HepG2 (cell line): ENCODE measurements around the gene ZNF177. TPM values are rescaled to one million over a fixed set of nuclear protein-coding genes. Genes with fewer than 3 reads are reported as not detected.

Experiments
- ATAC-seq: fragments of 200-7000 bp; cut with Tn5 transposase; 3 replicates; pipeline ENCODE4 v1.9.1; 2020; ENCODE audit warnings: mild to moderate bottlenecking, moderate library complexity
- Bru-seq: library from RNA; stranded (reverse); fragments of 400-500 nt; gene quantifications from one replicate; lab custom pipeline; 2021; lab: Mats Ljungman, UMichigan
- BruChase-seq, 2 experiments: library from RNA; stranded (reverse); fragments of 400-500 nt; gene quantifications; one replicate each; lab custom pipeline; 2021; lab: Mats Ljungman, UMichigan
- BruUV-seq: library from RNA; stranded (reverse); fragments of 400-500 nt; replicated peaks from 2 replicates; lab custom pipeline; 2021; lab: Mats Ljungman, UMichigan
- CTCF ChIA-PET: fragments of 300-600 bp; formaldehyde crosslinking; extraction: SDS; loops from one replicate; lab custom pipeline; 2021; ENCODE audit warnings: low total read pairs, inconsistent platforms, low intra/inter-chr PET ratio; lab: Yijun Ruan, JAX
- POLR2A ChIA-PET: fragments of 350-600 bp; sonication (Branson Sonifier 250); formaldehyde crosslinking; loops from one replicate; lab custom pipeline; 2020; ENCODE audit warnings: antibody characterized with exemption, inconsistent platforms; lab: Yijun Ruan, JAX
- DNase-seq: peaks from one replicate; pipeline ENCODE4 v3.0.0-alpha.2; 2015; ENCODE audit warnings: low spot score
- FAIRE-seq: peaks from 3 replicates; lab custom pipeline; 2011; peaks lifted over from hg19 to GRCh38; lab: Jason Lieb, UNC
- H2AFZ ChIP-seq: one replicate; pipeline ENCODE4 v1.6.1; 2011; ENCODE audit warnings: low read length, inconsistent platforms
- H3K27ac ChIP-seq: fragments of 300-600 bp; 3 replicates; pipeline ENCODE4 v1.8.0; 2011; ENCODE audit warnings: mixed run types, mild to moderate bottlenecking, mixed read lengths, low read length, inconsistent platforms; ENCODE audit not compliant: insufficient read depth; ENCODE audit errors: extremely low read length
- H3K27me3 ChIP-seq, 2 experiments: fragments of 200-600 bp in 1 of 2; 2 replicates in 1 of 2; 3 replicates in 1 of 2; pipeline versions ENCODE4 v1.6.0 to v1.8.0; 2011; ENCODE audit warnings: low read length in 2 of 2, mild to moderate bottlenecking in 2 of 2, moderate library complexity in 2 of 2, inconsistent platforms in 1 of 2; ENCODE audit not compliant: insufficient read depth in 2 of 2, control insufficient read depth in 1 of 2
- H3K36me3 ChIP-seq, 2 experiments: fragments of 200-600 bp in 1 of 2; replicated peaks in 1 of 2; 2 replicates in 1 of 2; 3 replicates in 1 of 2; pipeline versions ENCODE4 v1.5.1 to v1.8.0; 2011; ENCODE audit warnings: low read length in 2 of 2, inconsistent platforms in 1 of 2; ENCODE audit not compliant: insufficient read depth in 2 of 2, control insufficient read depth in 1 of 2
- H3K4me1 ChIP-seq: 2 replicates; pipeline ENCODE4 v1.5.1; 2012; ENCODE audit warnings: low read length, inconsistent platforms; ENCODE audit not compliant: insufficient read depth
- H3K4me2 ChIP-seq: 2 replicates; pipeline ENCODE4 v1.6.0; 2011; ENCODE audit warnings: low read depth, low read length, inconsistent platforms
- H3K4me3 ChIP-seq, 3 experiments: fragments of 200-600 bp in 1 of 3; sonication (generic), shearing (Covaris generic) in 1 of 3; replicated peaks in 1 of 3; 2 replicates each; pipeline ENCODE4 v1.5.1; 2011 to 2016; ENCODE audit warnings: low read length in 3 of 3, inconsistent platforms in 2 of 3, low read depth in 2 of 3, mild to moderate bottlenecking in 2 of 3, control low read depth in 1 of 3, mixed read lengths in 1 of 3; ENCODE audit not compliant: insufficient read depth in 1 of 3
- H3K79me2 ChIP-seq: one replicate; pipeline ENCODE4 v1.6.1; 2011; ENCODE audit warnings: low read length, inconsistent platforms; ENCODE audit not compliant: insufficient read depth
- H3K9ac ChIP-seq: 2 replicates; pipeline ENCODE4 v1.6.0; 2011; ENCODE audit warnings: mild to moderate bottlenecking, low read depth, low read length, inconsistent platforms; ENCODE audit not compliant: insufficient read depth
- H3K9me3 ChIP-seq: 2 replicates; pipeline ENCODE4 v1.5.1; 2012; ENCODE audit warnings: mild to moderate bottlenecking, low read length
- H4K20me1 ChIP-seq: 2 replicates; pipeline ENCODE4 v1.6.0; 2011; ENCODE audit warnings: inconsistent platforms, mild to moderate bottlenecking, low read length, moderate library complexity; ENCODE audit not compliant: insufficient read depth
- CENPBD1 ChIP-seq: sonication (generic); formaldehyde crosslinking; IDR thresholded peaks from 2 replicates; pipeline ENCODE4 v1.8.0; 2022; ENCODE audit warnings: missing genetic modification reagents, low read depth, mild to moderate bottlenecking, borderline replicate concordance
- DNMT1 ChIP-seq: sonication (generic); formaldehyde crosslinking; IDR thresholded peaks from 2 replicates; pipeline ENCODE4 v1.5.1; 2020; ENCODE audit warnings: mild to moderate bottlenecking, missing genetic modification reagents
- MAX ChIP-seq: IDR thresholded peaks from 2 replicates; pipeline ENCODE4 v1.6.1; 2012; ENCODE audit warnings: inconsistent platforms
- MBNL3 ChIP-seq: fragments of 250-450 bp; sonication (Bioruptor Pico); conservative IDR thresholded peaks from 2 replicates; pipeline ENCODE4 v1.8.0; 2022; ENCODE audit warnings: mild to moderate bottlenecking, inconsistent platforms
- NCOA1 ChIP-seq: sonication (generic); formaldehyde crosslinking; IDR thresholded peaks from 2 replicates; pipeline ENCODE4 v1.9.0; 2021; ENCODE audit warnings: missing genetic modification reagents
- RBM39 ChIP-seq: fragments of 200-400 bp; formaldehyde crosslinking; IDR thresholded peaks from one replicate; pipeline ENCODE4 v1.6.1; 2018; ENCODE audit warnings: antibody characterized with exemption, mild to moderate bottlenecking, low read depth, low read length; ENCODE audit not compliant: poor library complexity, severe bottlenecking
- SUZ12 ChIP-seq: fragments of 150-350 bp; IDR thresholded peaks from 2 replicates; pipeline ENCODE4 v1.6.1; 2014; ENCODE audit warnings: low read depth, low read length
- TBP ChIP-seq: sonication (generic); formaldehyde crosslinking; IDR thresholded peaks from 2 replicates; pipeline ENCODE4 v1.5.0; 2020; ENCODE audit warnings: missing genetic modification reagents
- THYN1 ChIP-seq: sonication (generic); formaldehyde crosslinking; IDR thresholded peaks from 2 replicates; pipeline ENCODE4 v1.8.1; 2023; ENCODE audit warnings: low read depth, mild to moderate bottlenecking, moderate library complexity, missing genetic modification reagents, borderline replicate concordance
- TMF1 ChIP-seq: sonication (generic); formaldehyde crosslinking; IDR thresholded peaks from 2 replicates; pipeline ENCODE4 v1.8.1; 2022; ENCODE audit warnings: low read depth, missing genetic modification reagents
- ZNF253 ChIP-seq: sonication (generic); formaldehyde crosslinking; IDR thresholded peaks from 2 replicates; pipeline ENCODE4 v1.8.0; 2022; ENCODE audit warnings: mild to moderate bottlenecking, missing genetic modification reagents, borderline replicate concordance
- ZNF281 ChIP-seq: sonication (generic); formaldehyde crosslinking; IDR thresholded peaks from 2 replicates; pipeline ENCODE4 v1.4.0; 2020; ENCODE audit warnings: missing genetic modification reagents, borderline replicate concordance
- ZNF317 ChIP-seq: sonication (generic); formaldehyde crosslinking; IDR thresholded peaks from 2 replicates; pipeline ENCODE4 v1.5.0; 2020; ENCODE audit warnings: mild to moderate bottlenecking, missing genetic modification reagents
- ZNF468 ChIP-seq: sonication (generic); formaldehyde crosslinking; IDR thresholded peaks from 2 replicates; pipeline ENCODE4 v1.8.0; 2022; ENCODE audit warnings: mild to moderate bottlenecking, moderate library complexity, missing genetic modification reagents
- ZNF678 ChIP-seq: sonication (generic); formaldehyde crosslinking; IDR thresholded peaks from 2 replicates; pipeline ENCODE4 v1.4.0; 2020; ENCODE audit warnings: mild to moderate bottlenecking, missing genetic modification reagents
- ZNF704 ChIP-seq: sonication (generic); formaldehyde crosslinking; IDR thresholded peaks from 2 replicates; pipeline ENCODE4 v1.8.1; 2023; ENCODE audit warnings: mild to moderate bottlenecking, inconsistent platforms, moderate library complexity, missing genetic modification reagents, borderline replicate concordance
- ZNF75D ChIP-seq: sonication (generic); formaldehyde crosslinking; IDR thresholded peaks from 2 replicates; pipeline ENCODE4 v1.8.1; 2023; ENCODE audit warnings: missing genetic modification reagents, mild to moderate bottlenecking, borderline replicate concordance
- WGBS: methylation state at CpG from one replicate; pipeline ENCODE4 v1.1.6; 2017; ENCODE audit warnings: low lambda C conversion rate; 5-methylcytosine and 5-hydroxymethylcytosine counted together
- in situ Hi-C: cut with HindIII; loops from 2 replicates; pipeline ENCODE4 v1.10.0; 2017; ENCODE audit warnings: low pct_unique_long_range_greater_than_20kb; ENCODE audit not compliant: extremely low pct_ligation_motif_present
- intact Hi-C: fragments of 100-400 bp; cut with micrococcal nuclease; formaldehyde crosslinking; loops from one replicate; pipeline ENCODE4 v1.10.0; 2022; ENCODE audit not compliant: unreplicated experiment
- long read RNA-seq, 2 experiments: library from RNA in 1 of 2; library from polyadenylated mRNA in 1 of 2; stranded (forward) in 1 of 2; unstranded in 1 of 2; transcript quantifications; one replicate each; pipeline ENCODE4 v2.0.0, GENCODE V29; 2019 to 2022
- polyA minus RNA-seq, 3 experiments: library from RNA; depleted of rRNA, polyadenylated mRNA; stranded (reverse); fragments of >200 nt; gene quantifications; 2 replicates each; pipeline ENCODE4 v1.2.3, GENCODE V29; 2011; ENCODE audit warnings: low replicate concordance in 1 of 3
- polyA plus RNA-seq, 8 experiments: library from polyadenylated mRNA; depleted of rRNA in 3 of 8; stranded (reverse) in 7 of 8; unstranded in 1 of 8; fragments of >200 nt; fragmentation: Illumina TruSeq in 4 of 8; extraction: Trizol in 4 of 8; gene quantifications; 2 replicates each; pipeline versions ENCODE4 v1.2.1 to v1.2.3, GENCODE V29; 2011 to 2016; ENCODE audit warnings: low read depth in 4 of 8, missing spikeins in 1 of 8, mixed read lengths in 1 of 8; ENCODE audit not compliant: insufficient read depth in 1 of 8
- total RNA-seq, 5 experiments: library from RNA; depleted of rRNA; stranded (reverse); fragments of >200 nt; fragmentation: Illumina TruSeq; extraction: Trizol; gene quantifications; 2 replicates each; pipeline ENCODE4 v1.2.3, GENCODE V29; 2016; ENCODE audit warnings: low read depth in 1 of 5

The ZNF177 gene
- total RNA-seq (2016; rRNA removed; fragmentation: Illumina TruSeq; extraction: Trizol) (0.71 and 0.84 TPM in 2 replicates), polyA plus RNA-seq (2011; rRNA removed) (0.62 and 0.90 TPM in 2 replicates), polyA minus RNA-seq (2011; rRNA and poly(A)+ RNA removed; ENCODE audit: low replicate concordance) (0.06 and 0.30 TPM in 2 replicates), Bru-seq, nascent RNA (percentile 32 among the genes with signal in this experiment), BruChase-seq, experiment 1, labeled RNA remaining after a 6-hour chase (not detected), BruChase-seq, experiment 2, labeled RNA remaining after a 2-hour chase (percentile 38 among the genes with signal in this experiment)
- 0.26 and 0.61 TPM in 2 replicates for total RNA-seq (2016; cell fraction: cytosol; rRNA removed; fragmentation: Illumina TruSeq; extraction: Trizol; ENCODE audit: low read depth)
- 0.48 and 1.0 TPM in 2 replicates for total RNA-seq (2016; cell fraction: insoluble cytoplasmic fraction; rRNA removed; fragmentation: Illumina TruSeq; extraction: Trizol)
- total RNA-seq (2016; cell fraction: membrane; rRNA removed; fragmentation: Illumina TruSeq; extraction: Trizol): 0.52 and 0.71 TPM in 2 replicates
- total RNA-seq (2016; cell fraction: nucleus; rRNA removed; fragmentation: Illumina TruSeq; extraction: Trizol): 1.0 and 1.1 TPM in 2 replicates
- polyA plus RNA-seq (2011; cell fraction: cytosol; rRNA removed): 0.19 and 0.40 TPM in 2 replicates
- 1.0 and 1.9 TPM in 2 replicates for polyA plus RNA-seq (2011; cell fraction: nucleus; rRNA removed)
- 0.75 and 1.3 TPM in 2 replicates for polyA plus RNA-seq (2012)
- 0.15 TPM in 1 of 2 replicates, not detected in the other for polyA plus RNA-seq (2016; cell fraction: cytosol; fragmentation: Illumina TruSeq; extraction: Trizol; ENCODE audit: low read depth)
- 0.62 and 1.3 TPM in 2 replicates for polyA plus RNA-seq (2016; cell fraction: insoluble cytoplasmic fraction; fragmentation: Illumina TruSeq; extraction: Trizol; ENCODE audit: low read depth)
- 0.33 and 0.36 TPM in 2 replicates for polyA plus RNA-seq (2016; cell fraction: membrane; fragmentation: Illumina TruSeq; extraction: Trizol; ENCODE audit: low read depth)
- polyA plus RNA-seq (2016; cell fraction: nucleus; fragmentation: Illumina TruSeq; extraction: Trizol; ENCODE audit: insufficient read depth, low read depth): 2.0 and 3.1 TPM in 2 replicates
- polyA minus RNA-seq (2011; cell fraction: cytosol; rRNA and poly(A)+ RNA removed): not detected in 2 replicates
- polyA minus RNA-seq (2011; cell fraction: nucleus; rRNA and poly(A)+ RNA removed): 1.8 and 2.1 TPM in 2 replicates
- long read RNA-seq, experiment 1: 0 reads
- long read RNA-seq, experiment 2: 0 reads

GRCh38 chr19:9362905-9363304 is at the start of gene ZNF177:
ZNF177 (plus strand) TSS chr19:9363013; CDS start chr19:9378312, 15,299 bp downstream.
- no peaks in the 10 kb centered on the region for H3K27me3 ChIP-seq
- no peak within 1 kb of the TSS for H3K4me3 ChIP-seq
- 59% methylated on average over 8 of the region's 28 CpGs for WGBS
- H4K20me1 ChIP-seq: no peaks in the 10 kb centered on the region
- no TSS peak for BruUV-seq
- in situ Hi-C loops: no loop called here
- no peak for ATAC-seq
- ChIA-PET CTCF (no interaction called here), POLR2A (no interaction called here)
- intact Hi-C loops: no loop called here
- peaks cover 56% of the 10 kb centered on the region for H3K9me3 ChIP-seq
- no peak for DNase-seq
- no peak within 1 kb of the TSS for H3K9ac ChIP-seq
- no peak within 1 kb of the TSS for H3K4me2 ChIP-seq
- no peaks in the 10 kb centered on the region for H3K36me3 ChIP-seq
- no peak for FAIRE-seq
- no peaks in the 10 kb centered on the region for H3K4me1 ChIP-seq
- no peak within 1 kb of the TSS for H3K27ac ChIP-seq
- H3K79me2 ChIP-seq: no peaks in the 10 kb centered on the region
- no peak within 1 kb of the TSS for H2AFZ ChIP-seq
- TF ChIP-seq DNMT1 (CRISPR knock-in tag) (no peak), ZNF678 (CRISPR knock-in tag) (no peak), MBNL3 (CRISPR knock-in tag) (no peak), THYN1 (no peak), ZNF704 (CRISPR knock-in tag) (no peak), ZNF468 (CRISPR knock-in tag) (no peak), ZNF75D (no peak), SUZ12 (no peak), CENPBD1 (no peak), ZNF317 (CRISPR knock-in tag) (no peak), TMF1 (CRISPR knock-in tag) (no peak), RBM39 (no peak), MAX (no peak), NCOA1 (CRISPR knock-in tag) (no peak), ZNF281 (CRISPR knock-in tag) (no peak), ZNF253 (CRISPR knock-in tag) (no peak), TBP (CRISPR knock-in tag) (no peak)
